Activated T-cell treated with anti-CD3 and anti-CD28 coated beads, Interleukin-2, amount 50 U/mL, for 48 hours (primary cell): ENCODE results near the gene KDELR3.
"Not testable (repeated sequence)": the region's sequence is repeated elsewhere in the genome, so short reads cannot be mapped to it uniquely, and the experiment has no call there.

Experiments used
- DNase-seq, 2 experiments: peaks; one replicate each; pipeline ENCODE4 v3.0.0-alpha.2; 2020

The KDELR3 gene

DNA sequence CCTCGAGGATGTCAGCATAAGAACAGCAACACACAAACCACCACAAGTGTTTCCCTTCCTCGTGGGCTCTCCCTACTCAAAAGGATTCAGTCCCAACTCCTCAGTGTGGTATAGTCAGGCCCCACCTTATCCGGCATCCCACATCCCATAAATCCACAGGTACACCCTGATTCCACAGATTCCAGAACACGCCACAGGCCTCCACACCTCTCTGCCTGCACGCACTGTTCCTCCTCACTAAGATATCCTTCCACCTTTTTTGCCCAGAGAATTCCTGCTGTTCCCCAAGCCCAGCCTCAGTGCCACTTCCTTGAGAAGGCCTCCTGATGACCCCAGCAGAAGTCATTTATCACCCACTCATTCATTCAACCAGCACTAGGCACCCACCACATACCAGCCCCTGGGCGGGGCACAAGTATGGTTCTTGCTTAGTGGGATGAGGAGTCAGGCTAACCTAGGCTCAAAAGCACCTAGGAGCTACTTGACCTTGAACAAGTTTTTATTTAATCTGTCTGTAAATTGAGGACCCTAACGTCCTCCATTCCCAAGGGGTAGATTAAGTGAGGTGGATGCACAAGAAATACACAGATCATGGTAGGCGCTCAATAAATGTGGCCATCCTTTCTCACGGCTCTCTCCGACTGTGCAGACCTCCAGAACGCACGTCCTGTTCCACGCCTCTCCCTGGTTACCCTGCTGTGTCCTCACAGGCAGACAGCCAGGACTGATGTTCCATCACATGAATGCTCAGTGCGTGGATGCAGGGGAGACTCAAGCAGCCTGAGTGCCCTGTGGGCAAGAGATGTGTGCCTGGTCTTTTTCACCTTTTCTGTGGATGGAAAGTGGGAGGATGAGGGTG is 10.8 kb upstream of the KDELR3 start:
- DNase-seq: no peak

DNA sequence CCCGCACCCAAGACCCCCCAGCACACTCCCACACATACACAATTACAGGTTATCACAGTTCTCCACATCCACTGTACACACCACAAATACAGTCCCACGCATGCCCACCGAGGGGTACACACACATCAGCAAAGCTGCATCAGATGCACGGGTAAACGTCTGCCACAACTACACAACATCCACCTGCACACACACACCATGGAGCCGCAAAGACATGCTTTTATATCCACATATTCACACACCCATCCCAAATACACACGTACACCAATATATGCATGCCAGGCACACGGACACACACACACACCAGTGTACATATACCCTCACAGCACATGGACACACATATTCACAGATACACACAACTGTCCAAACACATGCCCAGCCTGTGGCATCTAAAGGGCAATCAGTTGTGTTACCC is 7.5 kb upstream of the KDELR3 start:
- DNase-seq: no peak

DNA sequence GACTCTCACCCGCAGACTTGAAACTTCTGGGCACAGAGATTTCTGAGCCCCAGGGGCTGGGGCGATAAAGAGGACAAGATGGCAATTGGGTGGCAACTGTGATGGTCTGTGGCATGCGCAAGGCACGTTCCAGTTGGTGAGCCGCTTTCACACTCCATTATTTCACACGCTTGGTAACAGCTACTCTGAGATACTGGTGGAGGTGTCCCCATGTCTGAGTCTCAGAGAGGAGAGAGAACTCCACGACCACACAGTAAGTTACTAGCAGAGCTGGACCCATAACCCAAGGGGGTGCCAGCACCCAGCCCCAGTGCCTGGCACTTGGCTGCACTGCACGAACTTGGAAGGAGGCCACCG is 6.9 kb upstream of the KDELR3 start:
- DNase-seq: no peak

DNA sequence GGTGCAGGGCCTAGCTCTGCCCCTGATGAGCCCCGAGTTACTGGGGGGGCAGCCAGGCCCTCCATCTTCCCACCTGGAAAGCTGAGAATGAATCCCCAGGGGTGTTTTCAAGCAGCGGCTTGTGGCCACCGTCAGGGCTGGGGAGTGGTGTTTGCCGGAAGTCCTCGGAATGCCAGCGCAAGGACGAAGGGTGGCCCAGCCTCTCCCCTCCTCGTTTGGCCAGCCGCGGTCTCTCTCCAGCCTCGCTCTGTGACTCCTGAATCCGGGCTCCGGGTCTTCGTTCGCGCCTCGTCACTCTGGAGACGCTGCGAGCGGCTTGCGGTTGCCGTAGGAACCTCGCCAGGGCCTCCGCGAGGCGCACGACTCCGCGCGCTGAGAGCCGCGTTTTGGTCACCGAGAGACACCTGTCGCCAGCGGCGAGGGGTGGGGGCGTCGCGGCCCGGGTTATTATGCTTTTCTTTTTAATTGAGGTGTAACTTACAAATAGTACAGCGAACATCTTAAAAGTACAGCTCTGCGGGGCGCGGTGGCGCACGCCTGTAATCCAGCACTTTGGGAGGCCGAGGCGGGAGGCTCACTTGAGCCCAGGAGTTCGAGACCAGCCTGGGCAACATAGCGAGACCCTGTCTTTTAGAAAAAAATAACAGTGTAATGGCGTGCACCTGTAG is 6.3 kb upstream of the KDELR3 start:
- DNase-seq: peak; percentile 77 to 82

DNA sequence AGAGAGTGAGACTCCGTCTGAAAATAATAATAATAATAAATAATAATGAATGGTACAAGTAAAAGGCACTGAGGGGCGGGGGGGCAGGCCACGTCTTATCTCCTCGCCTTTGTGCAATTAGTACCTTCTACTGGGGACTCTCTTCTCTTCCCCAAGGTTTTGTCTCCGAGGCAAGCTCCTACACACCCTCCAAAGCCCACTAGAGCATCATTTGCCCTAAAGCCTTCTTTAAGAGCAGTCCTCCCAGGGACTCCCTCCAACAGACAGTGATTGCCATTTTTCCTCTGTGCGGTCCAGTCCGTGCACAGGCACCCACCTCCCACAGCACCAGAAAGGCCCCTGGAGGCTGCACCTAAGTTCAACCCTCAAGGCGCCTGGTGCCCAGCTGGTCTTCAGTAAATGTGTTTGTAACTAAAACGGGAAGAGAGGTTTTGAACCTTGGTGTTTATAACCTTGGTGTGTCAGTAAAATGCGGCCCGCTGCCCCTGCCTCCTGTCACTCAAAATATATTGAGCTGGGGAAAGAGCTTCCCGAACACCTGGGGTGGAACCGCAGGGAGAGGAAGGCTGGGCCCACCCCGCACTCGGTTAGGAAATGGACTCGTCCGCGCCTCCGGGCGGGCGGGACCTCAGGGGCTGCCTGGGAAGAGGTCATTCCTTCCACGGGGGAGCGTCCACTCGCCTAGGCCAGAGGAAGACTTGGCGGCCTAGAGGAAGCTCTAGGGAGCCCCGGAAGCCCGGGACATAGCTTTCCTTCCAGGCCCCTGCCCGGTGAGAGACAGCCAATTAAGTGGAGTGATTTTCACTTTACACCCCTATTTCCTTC is 4.7 kb upstream of the KDELR3 start:
- no peak for DNase-seq

DNA sequence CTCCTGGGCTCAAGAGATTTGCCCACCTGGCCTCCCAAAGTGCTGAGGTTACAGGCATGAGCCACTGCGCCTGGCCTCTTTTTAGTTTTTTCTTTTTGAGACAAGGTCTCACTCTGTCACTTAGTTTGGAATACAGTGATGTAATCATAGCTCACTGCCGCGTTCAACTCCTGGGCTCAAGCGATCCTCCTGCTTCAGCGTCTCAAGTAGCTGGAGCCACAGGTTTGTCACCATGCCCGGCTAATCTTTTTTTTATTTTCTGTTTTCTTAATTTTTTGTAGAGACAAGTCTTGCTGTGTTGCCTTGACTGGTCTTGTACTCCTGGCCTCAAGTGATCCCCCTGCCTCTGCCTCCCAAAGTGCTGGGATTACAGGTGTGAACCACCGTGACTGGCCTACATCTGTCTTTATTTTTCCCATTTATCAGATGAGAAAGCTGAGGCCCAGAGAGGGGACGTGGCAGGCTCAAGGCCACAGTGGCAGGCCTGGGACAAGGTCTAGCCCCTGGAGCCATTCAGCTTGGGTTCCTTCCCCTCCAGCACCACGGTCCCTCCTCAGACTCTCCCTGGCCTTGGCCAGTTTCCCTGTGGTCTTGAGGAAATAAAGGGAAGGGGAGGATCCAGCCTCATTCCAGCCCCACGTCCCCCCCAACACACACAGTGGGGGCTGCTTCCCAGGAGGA is 2.8 kb upstream of the KDELR3 start:
- no peak for DNase-seq

DNA sequence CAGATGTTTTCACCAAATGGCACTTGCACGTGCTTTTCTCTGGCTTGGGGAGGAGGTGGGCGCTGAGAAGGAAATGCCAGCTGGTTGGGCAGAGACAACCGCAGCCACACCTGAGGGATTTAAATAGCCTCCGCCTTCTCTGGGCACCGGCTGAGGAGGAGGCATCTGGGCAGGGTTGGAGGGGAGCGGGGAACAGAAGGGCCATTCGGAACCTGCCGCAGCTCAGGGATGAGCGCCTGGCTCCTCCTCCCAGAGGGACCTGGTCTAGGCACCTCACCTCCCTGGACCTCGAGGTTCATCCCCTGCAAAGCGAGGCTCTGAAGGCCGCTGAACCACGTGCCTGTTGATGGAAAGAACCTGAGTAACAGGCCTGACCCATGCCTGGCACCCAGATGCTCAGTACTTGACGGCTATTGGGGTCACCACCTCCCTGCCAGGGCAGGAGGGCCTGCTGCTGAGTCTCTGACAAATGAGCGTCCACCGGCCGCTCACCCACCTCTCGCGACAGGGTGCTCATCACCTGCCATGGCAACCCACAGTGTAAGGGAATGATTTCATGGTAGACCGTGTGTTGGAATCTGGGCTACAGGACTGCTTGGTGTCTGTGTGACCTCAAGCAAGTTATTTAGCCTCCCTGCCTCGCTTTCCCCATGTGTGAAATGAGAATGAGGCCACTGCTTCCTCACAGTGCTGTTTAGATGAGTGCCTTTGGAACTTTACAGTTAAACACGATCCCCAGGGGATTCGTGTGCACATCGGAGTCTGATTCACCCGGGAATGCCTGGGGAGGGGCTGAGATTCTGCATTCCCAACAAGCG is 2.0 kb upstream of the KDELR3 start:
- DNase-seq: no peak

DNA sequence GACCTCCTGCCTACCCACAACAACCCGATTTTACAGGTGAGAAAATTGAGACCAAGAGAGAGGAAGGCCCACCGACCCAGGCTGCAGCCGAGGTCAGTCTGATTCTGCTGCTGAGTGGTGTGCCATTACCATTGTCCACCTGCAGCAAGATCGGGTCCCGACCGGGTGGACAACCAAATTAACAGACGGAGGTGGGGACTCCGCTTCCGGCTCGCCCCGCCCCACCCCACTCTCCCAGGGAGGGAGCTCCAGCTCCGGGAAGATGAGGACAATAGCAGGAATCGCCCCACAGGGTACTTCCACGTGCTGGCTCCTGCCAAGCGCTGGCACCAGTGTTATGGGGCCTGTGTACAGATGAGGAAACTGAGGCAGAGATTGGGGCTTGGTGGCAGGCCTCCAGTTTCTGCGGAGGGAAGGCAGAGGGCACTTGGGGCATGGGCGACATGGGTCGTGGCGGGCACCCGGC is 425 bp upstream of the KDELR3 start:
- no peak for DNase-seq

DNA sequence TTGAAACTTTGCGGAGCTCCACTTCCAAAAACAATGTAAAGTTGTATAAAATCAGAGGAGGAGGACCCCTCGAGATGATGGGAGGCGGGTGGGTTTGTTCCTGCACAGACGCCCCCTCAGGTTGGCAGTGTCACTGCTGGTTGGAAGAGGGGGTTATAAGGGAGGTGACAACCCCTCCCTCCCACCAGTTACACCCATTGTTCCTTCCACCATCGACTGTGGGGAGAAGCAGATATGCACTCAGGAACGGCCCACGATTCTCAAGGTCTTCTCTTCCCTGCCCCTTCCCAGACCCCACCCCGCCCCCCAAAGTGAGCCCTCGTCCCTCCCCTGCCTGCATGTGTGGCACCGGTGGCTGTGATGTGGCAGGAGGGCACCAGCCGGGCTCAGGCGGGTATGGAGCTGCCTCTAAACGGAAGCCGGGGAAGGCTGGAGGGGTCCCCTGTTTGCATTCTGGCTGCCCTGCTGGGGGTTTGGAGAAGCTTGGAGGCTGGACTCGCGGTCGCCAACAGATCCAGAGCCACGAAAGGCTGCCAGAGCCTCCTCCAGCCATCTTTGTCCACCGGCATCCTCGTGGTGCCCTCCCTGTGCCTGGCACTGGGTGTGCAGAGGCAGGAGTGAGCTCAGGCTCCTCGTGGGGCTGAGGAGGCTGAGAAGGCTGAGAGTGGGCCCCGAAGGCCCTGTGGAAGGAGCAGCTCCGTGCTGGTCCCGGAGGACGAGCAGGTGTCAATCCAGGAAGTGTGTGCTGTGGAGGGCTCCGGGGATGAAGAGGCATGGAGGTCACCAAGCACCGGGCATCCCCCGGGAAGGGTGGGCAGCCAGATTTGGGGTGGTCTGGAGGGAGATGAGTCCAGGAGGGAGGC is 778 bp downstream of the KDELR3 start:
- no peak for DNase-seq

DNA sequence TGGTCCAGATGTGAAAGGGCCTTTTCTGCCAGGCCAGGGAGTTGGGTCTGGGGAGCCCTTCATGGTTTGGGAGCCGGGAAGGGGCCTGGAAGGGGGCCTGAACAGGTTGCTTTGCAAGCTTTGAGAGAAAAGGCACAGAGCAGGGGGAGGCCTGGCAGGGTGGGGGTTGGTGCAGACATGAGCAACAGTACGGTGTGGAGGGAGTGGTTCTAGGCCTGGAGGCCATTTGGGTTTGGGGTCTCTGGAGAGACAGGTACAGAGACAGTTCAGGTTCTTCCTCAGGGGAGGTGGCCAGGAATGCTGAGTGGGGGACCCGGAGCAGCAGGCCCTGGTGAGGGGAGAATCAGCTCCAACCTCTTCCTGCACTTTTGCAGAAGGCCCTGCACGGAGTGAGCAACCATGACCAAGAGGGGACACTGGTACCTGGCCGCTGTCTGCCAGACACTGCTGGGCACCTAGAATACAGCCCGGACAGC is 1.4 kb downstream of the KDELR3 start:
- DNase-seq: no peak

DNA sequence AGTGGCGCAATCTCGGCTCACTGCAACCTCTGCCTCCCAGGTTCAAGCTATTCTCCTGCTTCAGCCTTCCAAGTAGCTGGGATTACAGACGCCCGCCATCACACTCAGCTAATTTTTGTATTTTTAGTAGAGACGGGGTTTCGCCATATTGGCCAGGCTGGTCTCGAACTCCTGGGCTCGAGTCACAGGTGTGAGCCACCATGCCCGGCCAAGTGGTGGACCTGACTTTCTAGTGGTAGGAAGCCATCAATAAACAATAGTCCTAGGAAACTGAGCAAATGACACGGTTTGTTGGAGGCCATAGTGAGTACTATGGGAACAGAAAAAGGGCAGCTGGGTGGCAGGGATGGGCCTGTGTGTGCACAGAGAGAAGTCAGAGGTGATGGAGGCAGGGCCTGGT is 2.3 kb downstream of the KDELR3 start:
- not testable (repeated sequence) for DNase-seq

DNA sequence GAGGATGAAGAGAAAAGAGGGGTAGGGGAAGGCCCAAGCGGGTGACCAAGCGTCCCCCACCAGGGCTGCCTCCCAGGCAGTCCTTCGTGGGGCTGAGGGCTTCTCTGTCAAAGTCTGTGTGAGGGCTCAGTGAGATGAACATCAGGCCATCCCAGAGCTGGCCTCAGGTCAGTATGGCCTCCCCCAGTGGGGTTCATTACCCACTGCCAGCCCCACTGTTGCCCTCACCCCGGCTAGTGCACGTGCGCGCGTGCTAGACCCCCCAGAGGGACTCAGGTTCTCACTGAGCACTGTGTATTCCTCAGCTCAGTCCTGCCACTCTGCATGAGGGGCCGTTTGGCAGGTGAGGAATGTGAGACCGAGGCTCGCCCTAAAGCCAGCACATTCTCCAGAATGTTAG is 3.3 kb downstream of the KDELR3 start:
- no peak for DNase-seq

DNA sequence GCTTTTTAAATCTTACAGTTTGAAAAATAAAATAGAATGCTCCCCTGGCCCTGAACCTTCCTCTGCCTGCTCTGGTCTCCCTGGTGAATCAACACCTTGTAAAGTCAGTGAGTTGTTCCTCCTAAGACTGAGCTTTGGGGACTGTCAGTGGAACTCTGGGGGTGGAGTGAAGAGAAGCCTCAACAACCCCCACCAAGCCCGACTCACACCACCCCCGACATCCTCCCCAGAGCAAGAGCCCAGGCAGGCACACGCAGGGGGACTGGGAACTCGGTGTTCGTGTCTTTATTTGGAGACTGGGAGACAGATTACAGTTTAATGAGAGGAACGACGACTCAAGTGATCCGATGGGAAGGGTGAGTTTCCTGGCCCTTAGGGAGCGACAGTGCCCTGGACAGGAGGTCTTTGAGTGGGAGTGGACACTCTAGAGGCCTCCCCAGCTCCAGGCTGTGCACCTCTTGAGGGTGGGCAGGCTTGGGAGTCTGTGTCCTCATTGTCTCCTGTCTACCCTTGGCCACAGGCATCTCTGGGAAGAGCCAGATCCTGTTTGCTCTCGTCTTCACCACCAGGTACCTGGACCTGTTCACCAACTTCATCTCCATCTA is 6.2 kb downstream of the KDELR3 start:
- no peak for DNase-seq

DNA sequence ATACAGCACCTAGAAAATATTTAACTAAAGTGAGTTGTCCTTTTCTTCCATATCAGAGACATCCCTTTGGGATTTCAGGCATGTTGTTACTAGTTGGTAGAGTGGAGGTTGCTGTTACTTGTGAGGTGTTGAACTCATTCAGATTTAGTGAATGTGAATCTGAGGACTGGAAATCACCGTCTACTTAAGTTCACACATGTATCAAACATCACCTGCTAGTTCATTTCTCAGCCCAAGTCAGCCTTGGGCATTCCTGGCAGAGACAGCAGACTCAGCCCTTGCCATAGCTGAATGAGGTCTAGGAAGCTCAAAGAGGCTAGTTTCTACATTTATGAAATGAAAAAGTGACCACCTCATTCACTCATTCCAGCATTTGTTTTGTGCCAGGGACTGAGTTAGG is 9.7 kb downstream of the KDELR3 start:
- DNase-seq: no peak

DNA sequence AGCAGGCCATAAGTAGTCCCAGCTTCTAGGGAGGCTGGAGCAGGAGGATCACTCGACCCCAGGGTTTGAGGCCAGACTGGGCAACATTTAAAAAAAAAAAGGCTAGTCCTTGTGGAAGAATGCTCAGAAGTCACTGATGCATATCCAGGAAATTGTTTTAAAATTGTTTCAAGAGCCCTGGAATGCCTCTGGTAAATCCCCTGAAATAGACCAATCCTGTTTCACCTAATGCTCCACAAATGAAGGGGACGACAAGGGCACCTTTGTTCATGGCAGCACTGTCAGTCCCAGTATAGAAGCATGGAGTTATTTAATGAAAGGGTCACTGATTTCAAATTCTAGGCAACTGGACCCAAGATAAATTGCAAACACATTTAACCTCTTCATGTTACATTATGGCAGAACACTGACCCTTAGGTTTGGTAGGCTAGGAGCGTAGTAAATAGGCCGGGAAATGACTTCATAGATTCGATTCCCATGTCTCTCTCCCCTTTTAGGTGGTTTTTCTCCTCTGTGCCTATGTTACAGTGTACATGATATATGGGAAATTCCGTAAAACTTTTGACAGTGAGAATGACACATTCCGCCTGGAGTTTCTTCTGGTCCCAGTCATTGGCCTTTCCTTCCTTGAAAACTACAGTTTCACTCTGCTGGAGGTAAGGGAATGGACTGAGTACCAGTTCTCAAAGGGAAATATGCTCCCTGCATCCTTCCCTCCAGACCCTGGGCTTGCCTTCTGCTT is 11.4 kb downstream of the KDELR3 start:
- DNase-seq: no peak

DNA sequence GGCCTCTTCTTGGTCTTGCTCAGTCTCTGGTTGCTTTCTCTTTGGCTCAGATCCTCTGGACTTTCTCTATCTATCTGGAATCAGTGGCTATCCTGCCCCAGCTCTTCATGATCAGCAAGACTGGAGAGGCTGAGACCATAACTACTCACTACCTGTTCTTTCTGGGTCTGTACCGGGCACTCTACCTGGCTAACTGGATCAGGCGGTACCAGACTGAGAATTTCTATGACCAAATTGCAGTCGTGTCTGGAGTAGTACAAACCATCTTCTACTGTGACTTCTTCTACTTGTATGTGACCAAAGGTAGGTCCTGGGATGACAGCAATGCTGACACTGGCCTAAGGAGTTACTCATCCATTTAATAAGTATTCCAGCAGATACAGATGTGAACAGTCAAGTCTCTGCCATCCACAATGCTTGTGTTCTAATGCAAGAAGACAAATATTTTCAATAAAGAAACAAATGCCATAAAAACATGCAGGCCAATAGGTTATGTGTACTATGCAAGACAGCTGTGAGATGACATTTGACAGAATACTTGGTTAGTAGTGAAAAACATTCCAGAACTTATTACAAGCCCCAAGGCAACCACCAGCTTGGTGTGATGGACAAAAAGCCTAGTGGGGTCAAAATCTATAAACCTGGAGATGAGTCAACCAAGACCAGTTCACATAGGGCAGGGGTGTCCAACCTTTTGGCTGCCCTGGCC is 13.4 kb downstream of the KDELR3 start:
- no peak for DNase-seq

DNA sequence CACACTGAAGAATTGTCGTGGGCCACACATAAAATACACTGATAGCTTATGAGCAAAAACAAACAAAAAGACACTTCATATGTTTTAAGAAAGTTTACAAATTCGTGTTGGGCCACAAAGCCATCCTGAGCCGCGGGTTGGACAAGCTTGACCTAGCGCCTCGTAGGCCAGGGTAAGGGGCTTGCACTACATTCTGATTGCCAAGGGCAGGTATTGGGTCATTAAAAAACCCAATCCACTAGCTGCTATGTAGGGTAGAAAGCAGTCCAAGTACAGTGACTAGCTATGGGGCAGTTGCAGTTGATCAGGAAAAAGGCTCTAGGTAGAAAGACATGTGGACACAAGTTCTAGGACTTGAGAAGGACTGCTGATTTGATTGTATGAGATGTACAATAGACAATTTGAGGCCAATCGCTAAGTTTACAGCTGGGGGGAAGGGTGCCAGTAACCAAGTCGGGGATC is 14.0 kb downstream of the KDELR3 start:
- DNase-seq: no peak

DNA sequence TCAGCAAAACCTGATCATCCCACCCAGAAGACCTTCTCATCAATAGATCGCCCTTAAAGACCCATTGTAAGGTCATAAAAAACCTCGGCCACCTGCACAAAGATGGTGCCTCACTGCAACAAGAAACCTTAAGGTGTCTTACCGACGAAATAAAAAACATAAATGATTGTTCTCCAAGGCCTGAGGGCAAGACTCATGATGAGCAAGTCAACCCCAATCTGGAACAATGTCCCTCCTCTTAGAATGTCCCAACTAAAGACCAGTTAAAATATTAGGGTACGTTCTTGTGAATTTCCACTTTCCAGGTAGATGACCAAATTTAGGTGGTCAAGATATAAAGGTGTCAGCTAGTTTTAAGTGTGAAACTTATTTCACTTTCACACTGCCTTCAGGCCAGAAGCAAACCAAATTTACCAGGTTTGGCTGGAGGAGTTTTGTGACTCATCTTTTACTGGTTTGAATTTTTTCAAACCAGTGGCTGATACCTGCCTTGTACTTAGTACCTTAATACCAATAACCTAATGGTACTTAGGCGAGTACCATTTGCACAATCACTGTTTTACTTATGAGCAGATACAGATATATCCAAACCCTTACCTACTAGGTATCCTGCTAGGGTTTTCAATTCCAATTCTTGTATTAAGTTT is 14.9 kb downstream of the KDELR3 start:
- DNase-seq: no peak
